ENCODE data around the gene UBTF. TPM values are rescaled to one million over a fixed set of nuclear protein-coding genes. Genes with fewer than 3 reads are reported as not detected.

Gene UBTF
- total and polyA plus RNA-seq, 2 of the 4 experiments (the other 2 are of a cell fraction): 29.7 to 42.1 TPM

- Histone ChIP-seq H4K20me1 (ENCODE audit: insufficient read depth, low read length) (no peaks in the 10 kb centered on the region; the same call in 1 of the 2 replicates), H4K5ac (ENCODE audit: low read depth, low read length) (no peak overlapping the region), H3K9me1 (ENCODE audit: insufficient read depth, low read length) (peaks cover 11% of the 10 kb centered on the region; the same call in 1 of the 2 replicates), H2AK9ac (replicated peaks; ENCODE audit: low read depth, low read length, poor library complexity) (no peak overlapping the region), H2AFZ (replicated peaks; ENCODE audit: low read length, poor library complexity) (no peak overlapping the region), H3K4ac (ENCODE audit: low read depth, low read length) (no peak overlapping the region), H4K8ac (ENCODE audit: low read depth in 2 of 2, low read length in 2 of 2) (no peak overlapping the region), H3K4me3 (ENCODE audit: insufficient read depth, low read depth, low read length) (no peak overlapping the region), H2BK120ac (ENCODE audit: low read depth, low read length) (no peak overlapping the region), H3K14ac (replicated peaks; ENCODE audit: low read depth, low read length) (no peak overlapping the region), H3K23ac (ENCODE audit: low read depth, low read length) (no peak overlapping the region), H3K27me3 (ENCODE audit: control insufficient read depth, insufficient read depth, low read length) (no peaks in the 10 kb centered on the region), H2AK5ac (ENCODE audit: low read depth, low read length) (no peak overlapping the region), H2BK15ac (ENCODE audit: low read depth, low read length) (no peak overlapping the region), H3K9me3 (ENCODE audit: control insufficient read depth, insufficient read depth, low read length) (no peaks in the 10 kb centered on the region), H3K4me1 (ENCODE audit: control insufficient read depth, insufficient read depth, low read length) (peaks cover 4% of the 10 kb centered on the region; the same call in 1 of the 2 replicates), H3K36me3 (ENCODE audit: control insufficient read depth, insufficient read depth, low read length) (peaks cover 2% of the 10 kb centered on the region; the same call in 1 of the 2 replicates), H2BK20ac (ENCODE audit: low read depth, low read length) (no peak overlapping the region), H3K4me2 (ENCODE audit: low read depth, low read length) (no peak overlapping the region), H3K79me1 (ENCODE audit: low read depth in 1 of 2, low read length in 2 of 2) (peaks cover 20 to 36% of the 10 kb centered on the region in 2 experiments), H3K18ac (ENCODE audit: low read depth, low read length) (no peak overlapping the region), H3K9ac (ENCODE audit: low read depth, low read length) (no peak overlapping the region), H3K27ac (ENCODE audit: insufficient read depth, low read length) (no peak overlapping the region), H4K91ac (ENCODE audit: insufficient read depth, low read depth, low read length) (no peak overlapping the region), H2BK5ac (ENCODE audit: low read depth, low read length, poor library complexity, severe bottlenecking) (no peak overlapping the region), H3K56ac (ENCODE audit: extremely low read depth, insufficient read depth, low read length) (no peak overlapping the region)
- intact Hi-C loops (cut with micrococcal nuclease) (no loop called here), in situ Hi-C loops (cut with MboI; ENCODE audit: low sequenced_read_pairs) (no loop called here), dilution Hi-C loops (cut with HindIII; ENCODE audit: low sequenced_read_pairs, unreplicated experiment) (no loop called here)
- BruUV-seq (replicated peaks): no TSS peak
- ChIA-PET CTCF (interaction anchor here (0.7 kb wide), 1 partner anchor 13 kb away, joined by 3 read pairs; no protein-coding TSS in a partner anchor), POLR2A (ENCODE audit: unreplicated experiment) (no interaction called here)
- 60% methylated on average over 1 of the region's 2 CpGs; no CpG with 5 or more reads in 1 of the 2 experiments for WGBS, 2 experiments (ENCODE audit: extremely low coverage in 2 of 2, insufficient read length in 1 of 2)
- TF ChIP-seq FOS (IDR thresholded peaks at IDR 0.05; ENCODE audit: low read depth, low read length): no peak
- TF ChIP-seq NFE2L2 (IDR thresholded peaks at IDR 0.05; ENCODE audit: low read depth, low read length): no peak
- no peak for TF ChIP-seq RAD21 (IDR thresholded peaks at IDR 0.05; ENCODE audit: low read length)
- TF ChIP-seq CHD1 (IDR thresholded peaks at IDR 0.05; ENCODE audit: low read depth, low read length): no peak
- no peak for TF ChIP-seq MAFK (IDR thresholded peaks at IDR 0.05; ENCODE audit: low read depth, low read length)
- TF ChIP-seq BHLHE40 (IDR thresholded peaks at IDR 0.05; ENCODE audit: low read depth, low read length): no peak
- TF ChIP-seq CEBPB (IDR thresholded peaks at IDR 0.05; ENCODE audit: low read depth, low read length): no peak
- TF ChIP-seq MXI1 (IDR thresholded peaks at IDR 0.05; ENCODE audit: borderline replicate concordance, low read depth, low read length): no peak
- TF ChIP-seq RFX5 (IDR thresholded peaks at IDR 0.05; ENCODE audit: low read depth, low read length): no peak
- no peak for TF ChIP-seq MAZ (IDR thresholded peaks at IDR 0.05; ENCODE audit: borderline replicate concordance, low read depth, low read length)
- no peak for TF ChIP-seq CTCF (conservative IDR thresholded peaks at IDR 0.05; ENCODE audit: low read depth, low read length)
- no peak for TF ChIP-seq RCOR1 (IDR thresholded peaks at IDR 0.05; ENCODE audit: insufficient replicate concordance, low read length)
- no peak for TF ChIP-seq SMC3 (IDR thresholded peaks at IDR 0.05; ENCODE audit: low read depth, low read length)
- TF ChIP-seq, protein P1, sequence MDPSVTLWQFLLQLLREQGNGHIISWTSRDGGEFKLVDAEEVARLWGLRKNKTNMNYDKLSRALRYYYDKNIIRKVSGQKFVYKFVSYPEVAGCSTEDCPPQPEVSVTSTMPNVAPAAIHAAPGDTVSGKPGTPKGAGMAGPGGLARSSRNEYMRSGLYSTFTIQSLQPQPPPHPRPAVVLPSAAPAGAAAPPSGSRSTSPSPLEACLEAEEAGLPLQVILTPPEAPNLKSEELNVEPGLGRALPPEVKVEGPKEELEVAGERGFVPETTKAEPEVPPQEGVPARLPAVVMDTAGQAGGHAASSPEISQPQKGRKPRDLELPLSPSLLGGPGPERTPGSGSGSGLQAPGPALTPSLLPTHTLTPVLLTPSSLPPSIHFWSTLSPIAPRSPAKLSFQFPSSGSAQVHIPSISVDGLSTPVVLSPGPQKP (IDR thresholded peaks at IDR 0.05; ENCODE audit: borderline replicate concordance, low read depth, low read length): no peak
- no peak for TF ChIP-seq POLR2A (IDR thresholded peaks at IDR 0.05; ENCODE audit: low read depth, low read length)
- ATAC-seq (ENCODE audit: low read depth) (no peak), DNase-seq (no peak)
Measured at GRCh38 chr17:44155488-44155887, 64.0 kb downstream of the UBTF start.

Measured in IMR-90 (cell line).